NT2/D1 (cell line): ENCODE results near the gene PKNOX2.

Experiments used
- SUZ12 ChIP-seq: IDR thresholded peaks from 2 replicates; pipeline ENCODE4 v1.6.1; 2011; ENCODE audit not compliant: insufficient read length, insufficient read depth; ENCODE audit errors: extremely low read depth
- YY1 ChIP-seq: IDR thresholded peaks from 2 replicates; pipeline ENCODE4 v1.6.1; 2011; ENCODE audit not compliant: insufficient read length, insufficient read depth
- ZNF274 ChIP-seq: IDR thresholded peaks from 2 replicates; pipeline ENCODE4 v1.6.1; 2011; ENCODE audit warnings: mild to moderate bottlenecking, low read depth, low read length

DNA sequence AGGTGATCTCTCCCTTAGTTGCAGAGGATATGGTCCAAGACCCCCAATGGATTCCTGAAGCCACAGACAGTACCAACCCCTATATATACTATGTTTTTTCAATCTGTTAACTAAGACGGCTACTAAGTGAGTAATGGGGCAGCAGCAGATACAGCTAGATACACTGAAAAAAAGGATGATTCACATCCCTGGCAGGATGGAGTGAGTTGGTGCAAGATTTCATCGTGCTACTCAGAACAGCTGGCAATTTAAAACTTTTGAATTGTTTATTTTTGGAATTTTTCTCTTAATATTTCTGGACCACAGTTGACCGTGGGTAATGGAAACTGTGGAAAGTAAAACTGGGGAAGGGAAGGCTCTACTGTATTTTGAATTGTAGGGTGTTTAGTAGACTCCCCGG is 36.1 kb upstream of the PKNOX2 start:
- TF ChIP-seq ZNF274 (no peak), YY1 (no peak), SUZ12 (no peak)
